ENCODE data around the gene RNF13. TPM values are rescaled to one million over a fixed set of nuclear protein-coding genes. Genes with fewer than 3 reads are reported as not detected.

Gene RNF13, protein sequence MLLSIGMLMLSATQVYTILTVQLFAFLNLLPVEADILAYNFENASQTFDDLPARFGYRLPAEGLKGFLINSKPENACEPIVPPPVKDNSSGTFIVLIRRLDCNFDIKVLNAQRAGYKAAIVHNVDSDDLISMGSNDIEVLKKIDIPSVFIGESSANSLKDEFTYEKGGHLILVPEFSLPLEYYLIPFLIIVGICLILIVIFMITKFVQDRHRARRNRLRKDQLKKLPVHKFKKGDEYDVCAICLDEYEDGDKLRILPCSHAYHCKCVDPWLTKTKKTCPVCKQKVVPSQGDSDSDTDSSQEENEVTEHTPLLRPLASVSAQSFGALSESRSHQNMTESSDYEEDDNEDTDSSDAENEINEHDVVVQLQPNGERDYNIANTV
- total RNA-seq (2014; rRNA removed; shearing (Covaris generic)), result 63.7 and 70.8 TPM in 2 replicates
- 23.9 and 28.5 TPM in 2 replicates for polyA plus RNA-seq (2014; cell fraction: nucleus; rRNA removed)

DNA sequence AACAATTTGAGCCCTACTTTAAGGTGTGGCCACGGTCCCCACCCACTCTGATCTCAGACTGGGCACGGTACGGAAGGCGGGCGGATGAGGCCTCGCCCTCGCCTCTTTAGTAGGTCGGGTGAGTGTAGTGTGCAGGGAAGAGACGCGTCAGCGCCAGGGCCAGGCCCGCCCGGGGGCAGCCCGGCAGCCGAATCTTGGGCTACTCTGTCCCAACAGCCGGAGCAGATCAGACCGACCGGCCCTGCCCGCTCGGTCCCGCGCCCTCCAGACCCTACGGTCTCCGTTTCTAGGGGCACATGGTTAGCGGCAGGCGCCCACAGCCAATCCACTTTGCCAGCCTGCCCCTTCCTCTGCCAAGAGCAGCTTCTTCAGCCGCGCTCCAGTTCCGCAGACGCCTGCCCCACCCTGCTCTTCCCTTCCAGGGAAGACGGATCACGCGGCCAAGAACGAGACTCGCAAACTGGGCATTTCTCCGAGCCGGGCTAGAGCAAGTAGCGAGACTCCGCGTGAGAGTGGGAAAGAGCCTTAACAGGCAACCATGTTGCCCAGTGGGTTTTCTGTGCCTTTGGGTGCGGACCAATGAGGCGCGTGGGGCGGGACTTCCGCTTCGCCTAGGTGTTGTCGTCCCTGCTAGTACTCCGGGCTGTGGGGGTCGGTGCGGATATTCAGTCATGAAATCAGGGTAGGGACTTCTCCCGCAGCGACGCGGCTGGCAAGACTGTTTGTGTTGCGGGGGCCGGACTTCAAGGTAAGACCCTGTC lies at the start of gene RNF13:
Gene RNF13, plus strand, starts transcription at position 610 of the 761 bp plus-strand sequence. CDS start 32,812 bp downstream, outside the sequence.
- DNase-seq (ENCODE audit: extremely low read depth, low read depth), result peak; percentile 86

DNA sequence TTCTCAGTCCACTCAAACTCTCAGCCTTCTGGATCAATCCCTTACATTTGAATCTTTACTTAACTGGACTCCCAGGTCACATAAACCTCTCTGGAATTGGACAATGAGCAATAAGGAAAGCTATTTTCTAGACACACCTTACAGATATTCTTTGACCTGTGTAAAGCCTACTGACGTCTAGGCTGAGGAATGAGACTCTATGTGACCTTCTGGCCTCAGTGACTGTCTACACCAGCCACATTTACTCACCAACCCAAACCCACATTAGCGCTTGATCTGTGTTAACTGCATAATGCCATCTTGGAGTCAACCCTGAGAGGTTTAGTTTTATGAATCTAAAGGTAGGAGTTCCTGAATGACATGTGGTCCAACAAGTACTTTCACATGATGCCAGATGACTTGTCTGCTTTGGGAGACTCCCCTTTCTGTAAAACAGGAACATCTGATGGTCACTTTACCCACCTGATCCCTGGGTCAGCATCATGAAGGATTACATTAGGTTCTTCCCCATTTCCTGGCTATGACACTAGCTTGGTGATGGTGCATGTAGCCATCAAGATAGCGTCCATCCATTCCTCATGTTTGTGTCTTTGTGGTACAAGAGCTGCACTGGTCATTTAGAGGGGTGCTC lies 49.3 kb upstream of the RNF13 start:
- DNase-seq (ENCODE audit: extremely low read depth, low read depth), result no peak

DNA sequence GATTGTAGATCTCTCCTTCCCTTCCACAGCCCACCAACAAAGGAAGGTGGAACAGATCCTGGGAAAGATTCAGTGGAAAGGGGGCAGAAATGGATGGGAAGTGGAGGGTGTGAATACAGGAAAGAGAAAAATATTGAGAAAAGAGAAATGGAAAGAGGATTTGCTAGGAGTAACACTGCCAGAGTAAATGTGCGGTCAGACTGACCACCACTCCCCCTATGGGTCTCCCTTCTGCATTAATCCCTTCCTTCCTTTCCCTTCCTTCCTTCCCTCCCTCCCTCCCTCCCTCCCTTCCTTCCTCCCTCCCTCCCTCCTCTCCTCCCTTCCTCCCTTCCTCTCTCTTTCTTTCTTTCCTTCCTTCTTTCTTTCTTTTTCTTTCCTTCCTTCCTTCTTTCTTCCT lies 48.7 kb upstream of the RNF13 start:
- DNase-seq (ENCODE audit: extremely low read depth, low read depth), result no peak

DNA sequence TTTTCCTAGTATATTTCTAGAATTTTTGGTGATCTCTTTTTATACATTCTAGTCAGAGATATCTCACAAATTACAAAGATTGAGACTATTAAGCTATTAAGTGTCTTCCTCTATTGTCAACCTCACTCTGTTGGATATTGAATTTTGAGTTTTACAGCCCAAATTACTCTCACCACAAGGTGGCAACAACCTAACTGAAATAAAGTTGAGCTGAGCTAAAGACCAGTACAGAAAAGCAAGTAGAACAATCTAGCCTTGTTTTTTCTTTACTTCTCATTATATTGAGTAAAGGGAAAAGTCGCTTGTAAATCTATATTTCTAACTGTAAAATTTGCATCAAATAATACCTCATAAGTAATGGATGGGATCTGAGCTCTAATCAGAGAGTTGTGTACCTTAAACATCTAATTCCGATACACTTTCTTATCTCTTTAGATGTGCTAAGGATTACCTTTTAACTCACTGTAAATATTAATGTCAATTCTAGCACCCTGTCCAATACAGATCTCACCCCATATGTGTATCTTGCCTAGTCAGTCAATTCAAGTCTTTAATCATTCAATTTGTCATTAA lies 47.2 kb upstream of the RNF13 start:
- peak; percentile 15 for DNase-seq (ENCODE audit: extremely low read depth, low read depth)

DNA sequence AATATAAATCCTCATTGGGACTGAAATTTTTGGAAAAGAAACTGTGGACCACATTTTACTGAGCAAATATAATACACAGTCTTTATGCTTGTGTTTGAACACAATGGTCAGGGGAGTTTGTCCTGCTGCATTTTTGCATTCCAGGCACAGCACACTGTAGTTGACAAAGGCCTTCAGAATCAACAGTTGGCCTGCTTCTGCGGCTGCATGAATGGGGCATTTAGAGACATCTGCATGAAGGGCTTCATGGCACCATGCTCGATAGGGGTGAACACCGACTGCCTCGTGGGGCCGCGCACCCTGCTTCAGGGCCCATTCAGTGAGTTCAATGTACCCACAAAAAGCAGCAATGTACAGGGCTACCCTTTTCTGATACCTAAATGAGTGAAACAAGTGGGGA lies 45.3 kb upstream of the RNF13 start:
- no peak for DNase-seq (ENCODE audit: extremely low read depth, low read depth)

DNA sequence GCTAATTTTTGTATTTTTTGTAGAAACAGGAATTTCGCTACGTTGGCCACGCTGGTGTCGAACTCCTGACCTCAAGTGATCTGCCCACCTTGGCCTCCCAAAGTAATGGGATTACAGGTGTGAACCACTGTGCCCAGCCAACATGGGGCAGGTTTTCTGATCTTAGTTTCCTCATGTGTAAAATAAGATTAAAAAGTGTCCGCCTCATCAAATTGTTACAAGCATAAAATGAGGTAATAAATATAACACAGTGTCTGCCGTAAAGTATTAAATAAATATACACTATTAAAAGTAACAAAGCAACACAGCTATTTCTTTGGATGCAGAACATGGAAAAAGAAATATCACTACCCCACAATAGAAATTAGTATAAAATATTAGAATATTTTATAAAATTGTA lies 44.3 kb upstream of the RNF13 start:
- DNase-seq (ENCODE audit: extremely low read depth, low read depth), result no peak

DNA sequence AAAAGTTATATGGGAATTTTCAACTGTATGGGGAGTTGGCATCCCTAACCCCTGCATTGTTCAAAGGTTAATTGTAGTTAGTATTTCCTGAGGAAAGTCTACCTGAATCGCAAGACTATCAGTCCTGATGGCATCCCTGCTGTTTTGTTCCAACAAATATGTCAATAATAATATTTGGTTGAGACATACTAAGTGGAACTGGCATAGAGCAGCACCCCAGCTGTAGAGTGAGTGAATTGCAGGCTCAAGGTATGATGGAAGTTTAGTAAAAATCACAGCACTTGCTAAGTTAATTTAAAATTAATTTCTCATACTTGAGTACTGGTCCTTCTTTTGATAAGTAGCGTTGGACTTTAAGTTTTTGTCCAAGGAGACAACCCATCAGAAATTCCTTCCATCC lies 42.8 kb upstream of the RNF13 start:
- DNase-seq (ENCODE audit: extremely low read depth, low read depth), result no peak

DNA sequence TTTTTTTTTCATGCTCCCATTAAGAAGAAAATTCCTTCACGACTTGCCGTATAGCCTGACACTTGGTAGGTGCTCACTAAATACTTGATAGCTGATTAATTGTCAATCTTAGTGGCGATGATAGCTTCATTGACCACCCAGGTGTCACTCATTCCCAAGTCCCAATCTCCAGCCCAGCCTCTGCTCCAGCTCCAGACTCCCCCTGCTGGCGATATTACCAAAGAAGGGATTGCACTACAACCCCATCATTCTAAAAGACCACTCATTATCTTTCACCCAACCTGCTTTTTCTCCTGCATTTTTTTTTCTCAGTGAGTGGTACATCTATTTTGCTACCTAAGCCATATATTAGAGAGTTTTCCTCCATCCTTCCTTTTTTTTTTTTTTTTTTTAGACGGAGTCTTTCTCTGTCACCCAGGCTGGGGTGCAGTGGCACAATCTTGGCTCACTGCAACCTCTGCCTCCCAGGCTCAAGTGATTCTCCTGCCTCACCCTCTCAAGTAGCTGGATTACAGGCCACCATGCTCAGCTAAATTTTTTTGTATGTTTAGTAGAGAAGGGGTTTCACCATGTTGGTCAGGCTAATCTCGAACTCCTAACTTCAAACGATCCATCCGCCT lies 41.3 kb upstream of the RNF13 start:
- DNase-seq (ENCODE audit: extremely low read depth, low read depth), result peak; percentile 48

DNA sequence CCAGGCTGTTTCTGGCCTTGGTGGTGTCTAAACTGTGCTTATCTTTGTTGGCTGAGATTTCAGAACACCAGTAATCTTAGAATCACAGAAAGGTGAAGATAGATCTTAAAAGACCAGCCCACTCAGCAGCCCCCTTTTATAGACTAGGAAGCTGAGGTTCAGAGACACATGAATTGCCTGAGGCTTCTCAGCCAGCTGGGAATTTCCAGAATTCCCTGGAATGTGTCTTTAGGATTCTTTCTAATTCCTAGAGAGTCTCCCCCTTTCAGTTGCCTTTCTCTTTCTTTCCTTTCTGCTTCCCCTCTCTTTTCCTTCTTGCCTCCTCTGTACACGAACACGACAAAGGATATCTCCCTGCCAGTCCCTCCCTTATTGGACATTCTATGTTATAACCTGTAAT lies 40.2 kb upstream of the RNF13 start:
- no peak for DNase-seq (ENCODE audit: extremely low read depth, low read depth)

DNA sequence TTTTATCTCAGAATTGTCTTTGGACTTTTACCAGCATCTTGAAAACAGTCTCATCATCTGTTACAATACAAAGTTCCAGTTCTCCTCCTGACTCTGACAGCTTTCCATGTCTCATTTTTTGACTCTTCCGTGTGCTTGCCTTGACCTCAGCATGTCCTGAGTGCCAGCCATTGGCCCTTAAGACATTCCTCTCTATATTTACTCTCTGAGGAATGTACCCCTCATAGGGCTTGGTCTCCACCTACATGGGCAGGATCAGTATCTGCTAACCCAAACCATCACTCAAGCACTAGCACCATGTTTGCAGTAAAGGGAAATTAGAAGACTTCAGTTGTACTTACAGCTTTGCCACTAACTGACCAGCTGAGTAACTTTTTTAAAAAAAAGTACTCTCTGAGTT lies 36.8 kb upstream of the RNF13 start:
- DNase-seq (ENCODE audit: extremely low read depth, low read depth), result no peak

DNA sequence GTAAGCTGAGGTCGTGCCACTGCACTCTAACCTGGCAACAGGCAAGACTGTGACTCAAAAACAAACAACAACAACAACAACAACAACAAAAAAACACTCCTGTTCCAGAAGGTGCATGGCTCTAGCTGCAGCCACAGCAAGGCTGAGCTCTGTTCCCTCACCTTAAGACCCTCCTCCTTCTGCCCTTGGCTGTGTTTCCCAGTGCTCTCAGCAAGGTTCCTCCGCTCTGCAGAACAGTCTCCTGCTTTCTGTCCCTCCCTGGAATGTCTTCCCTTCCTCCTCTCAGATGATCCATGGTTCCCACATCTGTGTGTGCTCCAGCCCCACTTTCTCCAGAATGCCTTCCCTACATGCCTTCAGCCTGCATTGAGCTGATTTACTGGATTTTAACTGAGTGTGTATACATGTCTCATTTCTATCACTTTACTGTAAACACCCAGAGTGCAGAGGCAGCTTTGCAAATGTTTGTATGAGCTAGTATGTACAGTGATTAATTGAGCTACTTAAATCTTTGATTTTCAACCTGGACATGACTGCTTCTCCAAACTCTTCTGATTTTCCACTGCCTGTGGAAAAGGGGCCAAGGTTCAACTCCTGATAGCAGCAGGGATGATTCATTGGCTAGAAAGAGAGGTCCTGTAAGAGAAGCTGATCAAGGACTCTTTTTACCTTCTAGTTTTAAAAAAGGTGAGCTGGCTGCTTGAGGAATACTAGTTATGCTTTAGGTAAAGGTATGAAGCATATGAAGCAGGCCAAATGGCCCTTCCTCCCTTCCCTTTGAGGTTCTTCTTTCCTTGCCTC lies 35.4 kb upstream of the RNF13 start:
- no peak for DNase-seq (ENCODE audit: extremely low read depth, low read depth)

DNA sequence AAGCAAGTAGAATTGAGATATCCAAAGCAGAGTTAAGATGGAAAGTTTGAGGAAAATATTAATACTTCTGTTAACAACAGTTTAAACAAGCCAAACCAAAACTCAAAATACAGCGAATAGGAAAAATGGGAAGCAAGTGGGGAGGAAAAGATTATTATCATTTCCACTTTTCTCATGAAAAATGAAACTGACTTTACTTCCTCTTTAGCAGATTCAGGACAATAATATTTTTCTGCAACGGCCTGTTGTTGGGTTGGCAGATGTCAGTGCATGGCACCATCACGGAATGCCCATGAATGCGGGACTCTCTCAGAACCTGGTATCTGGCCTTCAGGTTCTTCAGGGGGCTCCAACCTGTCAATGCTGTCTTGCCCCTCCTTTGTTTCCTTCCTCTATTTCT lies 31.8 kb upstream of the RNF13 start:
- DNase-seq (ENCODE audit: extremely low read depth, low read depth), result no peak

DNA sequence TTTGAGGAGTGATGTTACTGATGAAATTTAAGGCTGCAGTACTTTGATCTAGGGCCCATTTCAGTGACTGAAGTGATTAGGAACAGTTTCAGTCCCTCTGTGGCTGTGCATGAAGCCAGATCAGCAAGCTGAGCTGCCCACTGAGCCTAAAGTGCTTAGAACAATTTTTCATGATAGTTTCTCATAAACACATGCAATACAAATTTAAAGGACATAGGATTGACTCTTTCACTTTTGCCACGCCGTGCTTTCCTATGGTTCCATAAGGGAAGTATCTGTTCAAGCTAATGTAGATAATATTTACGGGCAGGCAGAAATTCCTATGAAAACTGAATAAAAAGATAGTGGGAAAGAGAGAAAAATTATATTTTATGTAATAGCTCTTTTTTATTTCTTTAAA lies 31.3 kb upstream of the RNF13 start:
- DNase-seq (ENCODE audit: extremely low read depth, low read depth), result no peak

DNA sequence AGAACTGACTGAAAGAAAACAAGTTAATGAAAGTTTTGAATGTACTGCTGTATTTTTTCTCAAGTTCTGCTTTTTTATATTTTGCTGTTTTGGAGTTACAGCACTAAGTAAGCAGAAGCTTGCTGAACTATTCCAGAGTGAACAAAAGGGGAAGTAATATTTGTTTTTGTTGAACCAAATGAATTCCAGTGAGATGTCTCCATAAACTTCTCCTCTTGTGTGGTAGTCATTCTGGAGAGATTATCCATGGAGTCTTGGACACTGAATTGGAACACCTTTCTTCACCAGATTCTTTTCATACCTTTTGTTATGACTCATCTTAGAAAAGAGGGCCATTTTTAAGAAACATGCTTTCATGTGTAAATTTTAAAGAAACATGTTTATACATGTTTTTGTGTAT lies 29.4 kb upstream of the RNF13 start:
- no peak for DNase-seq (ENCODE audit: extremely low read depth, low read depth)

DNA sequence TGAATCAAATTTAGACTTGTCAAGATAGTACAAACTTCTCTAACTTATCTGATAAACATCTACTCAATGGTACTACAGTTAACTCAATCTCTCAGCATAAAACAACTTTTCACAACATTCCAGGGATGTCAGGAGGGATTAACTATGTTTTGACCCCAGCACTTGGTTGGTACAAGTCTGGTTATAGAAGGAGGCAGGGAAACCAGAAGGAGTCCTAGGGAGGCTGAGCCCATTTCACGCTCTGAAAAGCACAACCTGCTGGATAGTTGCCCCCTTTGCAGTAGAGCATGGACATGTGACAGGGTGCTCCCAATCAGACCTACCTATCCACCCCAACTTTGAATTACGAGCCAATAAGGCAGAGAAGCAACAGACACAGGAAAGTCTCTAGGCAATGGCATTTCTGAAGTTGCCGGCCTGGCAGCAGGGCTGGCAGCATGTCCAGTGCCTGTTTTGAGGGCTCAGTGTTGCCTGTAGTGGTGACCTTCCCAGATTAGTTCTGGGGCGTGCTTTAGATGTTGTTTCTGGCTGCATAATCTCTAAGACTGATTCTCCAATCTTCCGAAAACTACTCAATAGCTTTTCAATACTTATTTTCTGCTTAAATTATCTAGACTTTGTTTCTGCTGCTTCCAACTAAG lies 28.8 kb upstream of the RNF13 start:
- no peak for DNase-seq (ENCODE audit: extremely low read depth, low read depth)

DNA sequence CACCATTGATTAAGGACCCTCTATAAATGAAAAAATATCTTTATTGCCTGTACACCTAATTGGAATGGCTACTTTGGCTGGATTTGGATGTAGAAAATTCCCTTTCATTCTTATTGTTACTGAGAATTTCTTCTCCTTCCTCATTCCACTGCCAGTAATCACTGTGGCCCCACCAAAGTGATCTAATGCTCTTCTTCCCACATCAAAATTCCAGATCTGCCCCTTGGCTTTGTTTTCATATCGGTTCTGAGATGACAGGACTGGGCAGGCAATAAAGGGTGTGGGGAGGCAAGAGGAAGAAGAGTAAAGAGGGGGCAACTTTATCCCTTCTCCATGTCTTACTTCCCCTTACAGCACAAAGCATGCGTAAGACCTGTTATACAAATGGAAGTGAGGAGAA lies 22.7 kb upstream of the RNF13 start:
- DNase-seq (ENCODE audit: extremely low read depth, low read depth), result no peak

DNA sequence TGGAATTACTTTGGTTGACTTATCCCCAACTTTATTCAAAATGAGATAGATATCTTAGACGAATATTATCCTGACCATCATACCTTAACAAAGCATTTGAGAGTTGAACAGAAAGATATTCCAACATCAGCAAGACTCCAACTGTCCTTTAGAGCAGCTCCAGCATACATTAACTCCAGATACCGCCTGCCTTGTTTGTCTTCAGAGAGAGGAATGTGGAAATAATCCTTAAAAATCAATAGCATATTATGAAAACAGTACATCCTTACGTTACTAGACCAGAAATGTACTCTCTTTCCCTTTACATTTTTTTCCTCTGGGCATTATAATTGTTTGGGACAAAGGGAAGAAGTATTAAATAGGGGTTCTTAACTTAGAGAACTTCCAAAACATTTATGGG lies 22.3 kb upstream of the RNF13 start:
- no peak for DNase-seq (ENCODE audit: extremely low read depth, low read depth)

DNA sequence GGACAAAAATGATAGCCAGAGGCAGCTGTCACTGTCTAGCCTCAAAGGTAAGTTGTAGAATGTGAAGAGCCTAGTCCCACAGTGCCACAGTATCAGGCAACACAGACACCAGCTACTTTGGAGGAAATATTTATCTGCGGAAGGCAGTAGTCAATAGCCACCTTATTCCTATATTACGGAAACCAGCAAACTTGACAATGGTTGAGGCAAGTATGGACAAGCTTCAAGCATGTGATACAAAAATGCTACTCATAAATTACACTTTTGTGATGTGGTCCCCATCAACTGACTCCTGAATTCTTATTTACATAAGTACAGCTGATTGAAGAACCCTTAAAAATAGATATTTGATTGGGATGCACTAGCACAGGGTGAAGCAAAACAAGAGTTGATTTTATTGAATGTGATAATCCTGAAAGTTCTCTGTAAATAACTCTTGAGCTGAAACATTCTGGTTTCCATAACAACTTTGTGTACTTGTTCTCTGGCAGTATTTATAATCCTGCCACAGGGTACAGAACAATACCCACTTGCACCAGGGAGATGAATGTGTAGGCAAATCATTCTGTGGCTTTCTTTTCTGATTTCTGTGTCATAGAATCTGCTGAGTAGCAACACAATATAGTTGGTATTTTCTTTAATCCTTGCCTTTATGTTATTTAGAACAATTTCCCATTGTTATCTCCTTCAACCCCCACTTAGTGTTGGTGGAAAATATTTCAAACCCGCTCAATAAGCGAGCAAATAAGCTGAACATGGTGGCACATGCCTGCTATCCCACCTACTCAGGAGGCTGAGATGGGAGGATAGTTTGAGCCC lies 20.4 kb upstream of the RNF13 start, which contains the start of gene ANKUB1:
Gene ANKUB1, minus strand, starts transcription at position 103 of the 819 bp plus-strand sequence. CDS start 188 bp downstream, outside the sequence.
- DNase-seq (ENCODE audit: extremely low read depth, low read depth), result no peak

Data from NCI-H460 (cell line).